Measurements from ENCODE around the gene RHEB. TPM values are rescaled to one million over a fixed set of nuclear protein-coding genes. Genes with fewer than 3 reads are reported as not detected.

Gene RHEB
- total RNA-seq, 1 experiment from 2014 or later = 156 TPM

DNA sequence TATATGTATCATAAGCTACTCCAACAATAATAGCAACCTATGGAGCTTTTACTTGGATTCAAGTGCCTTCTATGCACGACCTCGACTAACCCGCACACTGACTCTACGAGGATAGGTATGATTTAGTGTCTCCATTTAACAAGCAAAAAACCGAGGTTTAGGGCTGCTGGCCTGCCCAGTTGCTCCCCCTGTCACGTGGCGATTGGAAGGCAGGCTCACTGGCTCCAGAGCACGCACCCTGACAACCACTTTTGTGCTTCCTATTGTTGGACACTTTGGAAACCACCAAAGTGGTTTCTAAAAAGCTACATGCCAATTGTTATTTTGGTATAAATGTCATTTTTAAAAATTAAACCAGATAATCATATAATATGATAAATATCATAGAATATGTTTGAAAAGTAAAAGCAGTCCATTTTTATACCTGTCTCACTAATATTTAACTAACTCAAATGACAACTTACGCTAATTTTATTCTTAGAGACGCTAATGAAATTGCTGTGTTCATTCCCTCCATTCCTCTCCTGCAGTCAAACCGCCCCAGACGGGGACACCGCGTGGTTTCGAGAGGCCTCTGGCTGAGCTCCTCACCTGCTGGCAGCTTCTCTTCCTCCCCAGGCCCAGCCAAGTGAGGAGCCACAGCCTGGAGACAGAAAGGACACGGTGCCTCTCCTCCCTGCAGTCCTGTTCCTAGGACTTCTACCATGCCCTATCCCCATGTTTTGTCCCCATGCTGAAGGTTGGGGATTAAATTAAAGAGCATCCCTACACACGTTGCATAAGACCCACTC is 22.2 kb upstream of the RHEB start:
- Histone ChIP-seq H3K36me3 (ENCODE audit: control insufficient read depth, insufficient read depth, low read length) (no peaks in the 10 kb centered on the region), H3K9me3 (no peaks in the 10 kb centered on the region), H3K27me3 (replicated peaks; ENCODE audit: control insufficient read depth, insufficient read depth, low read length) (no peaks in the 10 kb centered on the region), H3K4me3 (ENCODE audit: low read depth, low read length) (no peak overlapping the region), H3K4me1 (no peaks in the 10 kb centered on the region)
- ChIA-PET POLR2A (no interaction called here), CTCF (no interaction called here)
- H3K4me3 Mint-ChIP-seq (ENCODE audit: unreplicated experiment) = no peak overlapping the region
- no peaks in the 10 kb centered on the region for H3K27me3 Mint-ChIP-seq (ENCODE audit: insufficient read depth, unreplicated experiment)
- H3K36me3 Mint-ChIP-seq (ENCODE audit: insufficient read depth, unreplicated experiment) = peaks cover 5% of the 10 kb centered on the region
- intact Hi-C loops (cut with micrococcal nuclease; ENCODE audit: unreplicated experiment) = no loop called here
- no peaks in the 10 kb centered on the region for H3K9me3 Mint-ChIP-seq (ENCODE audit: unreplicated experiment)
- TF ChIP-seq, protein P1, sequence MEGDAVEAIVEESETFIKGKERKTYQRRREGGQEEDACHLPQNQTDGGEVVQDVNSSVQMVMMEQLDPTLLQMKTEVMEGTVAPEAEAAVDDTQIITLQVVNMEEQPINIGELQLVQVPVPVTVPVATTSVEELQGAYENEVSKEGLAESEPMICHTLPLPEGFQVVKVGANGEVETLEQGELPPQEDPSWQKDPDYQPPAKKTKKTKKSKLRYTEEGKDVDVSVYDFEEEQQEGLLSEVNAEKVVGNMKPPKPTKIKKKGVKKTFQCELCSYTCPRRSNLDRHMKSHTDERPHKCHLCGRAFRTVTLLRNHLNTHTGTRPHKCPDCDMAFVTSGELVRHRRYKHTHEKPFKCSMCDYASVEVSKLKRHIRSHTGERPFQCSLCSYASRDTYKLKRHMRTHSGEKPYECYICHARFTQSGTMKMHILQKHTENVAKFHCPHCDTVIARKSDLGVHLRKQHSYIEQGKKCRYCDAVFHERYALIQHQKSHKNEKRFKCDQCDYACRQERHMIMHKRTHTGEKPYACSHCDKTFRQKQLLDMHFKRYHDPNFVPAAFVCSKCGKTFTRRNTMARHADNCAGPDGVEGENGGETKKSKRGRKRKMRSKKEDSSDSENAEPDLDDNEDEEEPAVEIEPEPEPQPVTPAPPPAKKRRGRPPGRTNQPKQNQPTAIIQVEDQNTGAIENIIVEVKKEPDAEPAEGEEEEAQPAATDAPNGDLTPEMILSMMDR (IDR thresholded peaks at IDR 0.05; ENCODE audit: insufficient read depth in 1 of 2, low read depth in 1 of 2, low read length in 1 of 2, severe bottlenecking in 1 of 2, unreplicated experiment in 1 of 2) = no peak
- no peak for DNase-seq
- H3K4me1 Mint-ChIP-seq (ENCODE audit: low read depth, unreplicated experiment) = no peaks in the 10 kb centered on the region
- BruUV-seq (replicated peaks) = no TSS peak
- no peak overlapping the region for H3K27ac Mint-ChIP-seq (ENCODE audit: unreplicated experiment)

DNA sequence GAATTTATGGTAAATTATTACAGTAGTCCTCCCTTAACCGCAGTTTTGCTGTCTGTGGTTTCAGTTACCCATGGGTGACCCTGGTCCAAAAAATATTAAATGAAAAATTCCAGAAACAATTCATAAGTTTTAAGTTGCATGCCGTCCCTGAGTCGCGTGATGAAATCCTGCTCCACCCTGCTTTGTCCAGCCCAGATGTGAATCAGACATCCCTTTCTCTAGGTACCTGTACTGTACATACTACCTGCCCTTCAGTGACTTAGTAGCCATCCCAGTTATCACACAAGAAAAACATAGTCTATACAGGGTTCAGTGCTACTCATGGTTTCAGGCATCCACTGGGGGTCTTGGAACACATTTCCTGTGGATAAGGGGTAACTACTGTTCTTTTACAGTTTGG is 20.5 kb upstream of the RHEB start:
- intact Hi-C loops (cut with micrococcal nuclease; ENCODE audit: unreplicated experiment) = no loop called here
- Histone ChIP-seq H3K4me3 (ENCODE audit: low read depth, low read length) (no peak overlapping the region), H3K9me3 (no peaks in the 10 kb centered on the region), H3K27me3 (replicated peaks; ENCODE audit: control insufficient read depth, insufficient read depth, low read length) (no peaks in the 10 kb centered on the region), H3K4me1 (no peaks in the 10 kb centered on the region), H3K36me3 (ENCODE audit: control insufficient read depth, insufficient read depth, low read length) (no peaks in the 10 kb centered on the region)
- no peaks in the 10 kb centered on the region for H3K27me3 Mint-ChIP-seq (ENCODE audit: insufficient read depth, unreplicated experiment)
- DNase-seq = no peak
- H3K36me3 Mint-ChIP-seq (ENCODE audit: insufficient read depth, unreplicated experiment) = peaks cover 5% of the 10 kb centered on the region
- no peaks in the 10 kb centered on the region for H3K4me1 Mint-ChIP-seq (ENCODE audit: low read depth, unreplicated experiment)
- POLR2A ChIA-PET = interaction anchor here (0.6 kb wide), 1 partner anchor 92 kb away, joined by 4 read pairs; no protein-coding TSS in a partner anchor
- no peak overlapping the region for H3K4me3 Mint-ChIP-seq (ENCODE audit: unreplicated experiment)
- TF ChIP-seq, protein P1 (IDR thresholded peaks at IDR 0.05; ENCODE audit: insufficient read depth in 1 of 2, low read depth in 1 of 2, low read length in 1 of 2, severe bottlenecking in 1 of 2, unreplicated experiment in 1 of 2) = no peak
- peaks cover 12% of the 10 kb centered on the region for H3K9me3 Mint-ChIP-seq (ENCODE audit: unreplicated experiment)
- BruUV-seq (replicated peaks) = no TSS peak
- H3K27ac Mint-ChIP-seq (ENCODE audit: unreplicated experiment) = no peak overlapping the region
- CTCF ChIA-PET = no interaction called here

DNA sequence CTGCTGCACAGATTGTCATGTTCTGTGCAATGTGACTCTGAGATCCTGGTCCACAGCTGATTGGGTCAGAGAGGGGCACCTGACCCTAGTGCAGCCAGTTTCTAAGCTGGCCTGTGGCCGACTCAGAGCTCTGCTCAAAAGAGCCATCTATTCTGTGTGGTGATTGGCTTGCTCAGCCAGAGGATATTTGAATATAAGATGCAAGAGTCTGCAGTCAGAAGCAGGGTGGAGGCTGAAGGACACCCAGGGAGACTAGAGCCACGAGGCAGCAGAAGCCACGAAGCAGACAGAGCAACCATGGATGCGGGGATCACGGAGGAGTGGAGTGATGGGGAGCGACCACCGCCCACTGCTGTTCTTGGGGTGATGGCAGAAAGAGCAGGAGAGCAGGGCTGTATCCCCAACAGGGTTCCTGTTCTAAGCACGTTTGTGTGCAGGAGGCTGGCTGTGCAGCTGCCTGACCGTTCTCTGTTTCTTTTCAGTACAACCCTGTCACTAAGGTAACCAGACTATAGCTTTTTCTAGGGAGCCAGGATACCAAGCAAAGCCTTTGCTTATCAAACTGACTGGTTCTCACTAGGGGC is 19.5 kb upstream of the RHEB start:
- POLR2A ChIA-PET = interaction anchor here (0.8 kb wide), 1 partner anchor 19 kb away, joined by 7 read pairs; the partner anchor contains the start of gene RHEB
- intact Hi-C loops (cut with micrococcal nuclease; ENCODE audit: unreplicated experiment) = loop anchor here (2.0 kb wide), 1 partner anchor 18 kb away; no protein-coding TSS in a partner anchor
- H3K36me3 ChIP-seq (ENCODE audit: control insufficient read depth, insufficient read depth, low read length) = no peaks in the 10 kb centered on the region
- Mint-ChIP-seq H3K9me3 (ENCODE audit: unreplicated experiment) (peaks cover 12% of the 10 kb centered on the region), H3K4me3 (ENCODE audit: unreplicated experiment) (no peak overlapping the region), H3K36me3 (ENCODE audit: insufficient read depth, unreplicated experiment) (peaks cover 5% of the 10 kb centered on the region), H3K27ac (ENCODE audit: unreplicated experiment) (no peak overlapping the region), H3K27me3 (ENCODE audit: insufficient read depth, unreplicated experiment) (no peaks in the 10 kb centered on the region), H3K4me1 (ENCODE audit: low read depth, unreplicated experiment) (no peaks in the 10 kb centered on the region)
- DNase-seq = peak; percentile 30 to 53
- no peak overlapping the region for H3K4me3 ChIP-seq (ENCODE audit: low read depth, low read length)
- CTCF ChIA-PET = interaction anchor here (0.9 kb wide), 1 partner anchor 19 kb away, joined by 3 read pairs; the partner anchor contains the start of gene RHEB
- BruUV-seq (replicated peaks) = no TSS peak
- TF ChIP-seq, protein P1 (IDR thresholded peaks at IDR 0.05; ENCODE audit: insufficient read depth in 1 of 2, low read depth in 1 of 2, low read length in 1 of 2, severe bottlenecking in 1 of 2, unreplicated experiment in 1 of 2) = no peak
- H3K27me3 ChIP-seq (replicated peaks; ENCODE audit: control insufficient read depth, insufficient read depth, low read length) = no peaks in the 10 kb centered on the region
- no peaks in the 10 kb centered on the region for H3K9me3 ChIP-seq
- no peaks in the 10 kb centered on the region for H3K4me1 ChIP-seq

Data from Caco-2 (cell line).